Mucosa of descending colon (tissue), 3 donors: ENCODE data around the gene SHISAL1. TPM values are rescaled to one million over a fixed set of nuclear protein-coding genes. Genes with fewer than 3 reads are reported as not detected.

Experiments
- ATAC-seq: fragments of 200-7000 bp; cut with Tn5 transposase; one replicate; pipeline ENCODE4 v1.9.1; 2020; ENCODE audit warnings: mild to moderate bottlenecking, moderate library complexity
- DNase-seq, 3 donors: peaks; one replicate each; pipeline ENCODE4 v3.0.0-alpha.2; 2020
- H3K36me3 ChIP-seq: fragments of 200-600 bp; one replicate; pipeline ENCODE4 v1.8.0; 2021; ENCODE audit warnings: low read depth, mild to moderate bottlenecking
- H3K4me1 ChIP-seq: fragments of 200-600 bp; one replicate; pipeline ENCODE4 v1.8.0; 2021; ENCODE audit warnings: low read depth, mild to moderate bottlenecking
- H3K4me3 ChIP-seq: fragments of 200-600 bp; one replicate; pipeline ENCODE4 v1.8.0; 2021; ENCODE audit warnings: mild to moderate bottlenecking
- H3K9me3 ChIP-seq: fragments of 200-600 bp; one replicate; pipeline ENCODE4 v1.8.0; 2021; ENCODE audit warnings: mild to moderate bottlenecking
- intact Hi-C, 2 donors: fragments of 100-400 bp; cut with DNase I in 1 of 2; cut with micrococcal nuclease in 1 of 2; formaldehyde crosslinking; loops; one replicate each; pipeline versions ENCODE4 v1.11.0 to v1.11.1; 2022; cut with DNase I, micrococcal nuclease
- total RNA-seq, 3 donors: library from RNA; stranded (reverse); fragmentation: NEBNext Ultra II Directional in 2 of 3; extraction: Animal tissue kit (Norgen Biotek cat#: 25700) in 2 of 3; gene quantifications; one replicate each; pipeline versions ENCODE4 v1.2.1 to v1.2.4, GENCODE V29; 2021 to 2023
- TF ChIP-seq, protein P1 (sequence below): fragments of 200-600 bp; IDR thresholded peaks from one replicate; pipeline ENCODE4 v1.8.0; 2022; ENCODE audit warnings: antibody characterized with exemption, mild to moderate bottlenecking
- donor health status: DM: no; HTN: no; CAD: no; lungs with moderate emphysema.
- donor health status: DM: no; HTN: no; CAD: no.
- donor health status: DM: no; HTN: yes; CAD: no.

Gene SHISAL1
- total RNA-seq, 3 donors from 2014 or later = 0.38 to 34.3 (median 1.1) TPM

DNA sequence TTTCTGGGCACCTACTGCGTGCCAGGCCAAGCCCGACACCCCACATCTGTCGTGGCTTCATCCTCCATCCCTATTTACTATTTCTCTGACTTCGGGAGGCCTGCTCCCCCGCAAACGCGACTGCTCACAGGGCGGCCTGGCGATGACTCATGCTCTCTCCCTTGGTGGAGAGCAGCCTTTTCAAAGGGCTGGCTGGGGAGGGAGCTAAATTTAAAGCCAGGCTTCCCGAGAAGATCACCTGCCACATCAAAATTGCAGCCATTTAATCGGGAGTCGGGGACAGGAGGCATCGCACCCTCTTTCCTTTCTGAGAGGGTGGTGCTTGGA is 24.9 kb upstream of the SHISAL1 start:
- peak; percentile 15 for ATAC-seq
- TF ChIP-seq, protein P1, sequence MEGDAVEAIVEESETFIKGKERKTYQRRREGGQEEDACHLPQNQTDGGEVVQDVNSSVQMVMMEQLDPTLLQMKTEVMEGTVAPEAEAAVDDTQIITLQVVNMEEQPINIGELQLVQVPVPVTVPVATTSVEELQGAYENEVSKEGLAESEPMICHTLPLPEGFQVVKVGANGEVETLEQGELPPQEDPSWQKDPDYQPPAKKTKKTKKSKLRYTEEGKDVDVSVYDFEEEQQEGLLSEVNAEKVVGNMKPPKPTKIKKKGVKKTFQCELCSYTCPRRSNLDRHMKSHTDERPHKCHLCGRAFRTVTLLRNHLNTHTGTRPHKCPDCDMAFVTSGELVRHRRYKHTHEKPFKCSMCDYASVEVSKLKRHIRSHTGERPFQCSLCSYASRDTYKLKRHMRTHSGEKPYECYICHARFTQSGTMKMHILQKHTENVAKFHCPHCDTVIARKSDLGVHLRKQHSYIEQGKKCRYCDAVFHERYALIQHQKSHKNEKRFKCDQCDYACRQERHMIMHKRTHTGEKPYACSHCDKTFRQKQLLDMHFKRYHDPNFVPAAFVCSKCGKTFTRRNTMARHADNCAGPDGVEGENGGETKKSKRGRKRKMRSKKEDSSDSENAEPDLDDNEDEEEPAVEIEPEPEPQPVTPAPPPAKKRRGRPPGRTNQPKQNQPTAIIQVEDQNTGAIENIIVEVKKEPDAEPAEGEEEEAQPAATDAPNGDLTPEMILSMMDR = no peak
- H3K4me1 ChIP-seq = no peaks in the 10 kb centered on the region
- no peaks in the 10 kb centered on the region for H3K36me3 ChIP-seq
- intact Hi-C loops = no loop called here
- no peak overlapping the region for H3K4me3 ChIP-seq
- no peak for DNase-seq
- no peaks in the 10 kb centered on the region for H3K9me3 ChIP-seq

DNA sequence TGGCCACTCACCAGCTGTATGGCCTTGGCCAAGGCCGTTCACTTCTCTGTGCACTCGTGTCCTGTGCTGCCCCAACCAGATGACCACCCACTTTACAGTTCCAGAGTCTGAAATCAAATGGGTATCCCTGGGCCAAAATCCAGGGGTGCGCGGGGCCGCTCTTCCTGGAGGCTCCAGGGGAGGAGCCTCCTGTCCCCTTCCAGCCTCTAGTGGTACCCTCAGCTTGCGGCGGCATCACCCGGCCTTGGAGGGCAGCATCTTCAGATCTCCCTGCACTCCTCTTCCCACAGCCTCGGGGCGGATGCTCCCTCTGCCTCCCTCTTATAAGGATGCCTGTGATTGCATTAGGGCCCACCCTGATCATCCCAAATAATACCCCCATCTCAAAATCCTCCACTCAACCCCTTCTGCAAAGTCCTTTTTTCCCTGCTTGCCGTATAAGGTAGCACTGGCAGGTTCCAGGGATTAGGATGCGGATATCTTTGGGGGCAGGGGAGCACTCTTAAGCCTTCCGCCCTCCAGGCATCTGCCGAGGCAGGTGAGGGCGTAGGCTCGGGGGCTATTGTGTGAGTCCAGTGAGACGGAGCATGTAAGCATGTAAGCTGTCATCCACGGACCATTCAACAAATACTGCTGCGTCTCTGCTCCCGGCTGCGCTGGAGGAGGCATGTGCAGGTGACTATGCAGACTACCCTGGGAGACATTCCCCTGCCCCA is 24.4 kb upstream of the SHISAL1 start:
- ATAC-seq (no peak), DNase-seq (no peak)
- Histone ChIP-seq H3K9me3 (no peaks in the 10 kb centered on the region), H3K4me1 (no peaks in the 10 kb centered on the region), H3K36me3 (no peaks in the 10 kb centered on the region), H3K4me3 (no peak overlapping the region)
- intact Hi-C loops = no loop called here
- TF ChIP-seq, protein P1 = no peak

DNA sequence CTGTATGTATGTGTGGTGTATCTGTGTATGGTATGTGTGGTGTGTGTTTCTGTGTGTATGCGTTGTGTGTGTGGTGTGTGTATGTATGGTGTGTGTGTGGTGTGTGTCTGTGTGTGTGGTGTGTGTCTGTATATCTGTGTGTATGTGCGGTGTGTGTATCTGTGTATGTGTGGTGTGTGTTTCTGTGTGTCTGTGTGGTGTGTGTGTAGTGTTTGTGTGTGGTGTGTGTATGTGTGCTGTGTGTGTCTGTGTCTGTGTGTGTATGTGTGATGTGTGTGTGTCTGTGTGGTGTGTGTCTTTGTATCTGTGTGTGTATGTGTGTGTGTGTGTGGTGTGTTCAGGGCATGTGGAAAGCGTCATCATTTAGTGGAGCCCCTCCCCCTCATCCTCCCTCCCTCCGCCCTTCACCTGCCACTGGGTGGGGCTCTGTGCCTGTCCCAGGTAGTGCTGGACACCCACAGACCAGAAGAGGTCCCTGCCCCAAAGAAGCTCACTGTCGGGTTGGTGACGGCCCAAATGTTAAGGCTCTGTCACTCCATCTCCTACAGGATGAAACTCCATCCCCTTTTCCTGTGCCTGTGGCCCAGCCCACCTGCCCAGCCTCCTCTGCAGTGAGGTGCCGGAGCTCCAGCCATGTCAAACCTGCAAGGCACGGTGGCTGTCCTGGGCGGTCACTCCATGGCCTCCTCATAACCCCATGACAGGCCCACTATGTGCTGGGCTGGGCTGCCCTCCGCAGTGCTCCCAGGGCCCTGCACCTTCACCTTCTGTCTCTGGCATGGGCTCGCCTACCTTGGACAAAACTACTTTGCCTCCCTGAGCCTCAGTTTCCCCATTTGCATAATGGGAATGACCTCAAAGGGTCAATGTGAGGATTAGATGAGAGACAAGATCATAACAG is 23.4 kb upstream of the SHISAL1 start:
- intact Hi-C loops = no loop called here
- no peaks in the 10 kb centered on the region for H3K36me3 ChIP-seq
- no peak for DNase-seq
- ATAC-seq = no peak
- H3K4me3 ChIP-seq = no peak overlapping the region
- TF ChIP-seq, protein P1 = no peak
- H3K9me3 ChIP-seq = no peaks in the 10 kb centered on the region
- no peaks in the 10 kb centered on the region for H3K4me1 ChIP-seq

DNA sequence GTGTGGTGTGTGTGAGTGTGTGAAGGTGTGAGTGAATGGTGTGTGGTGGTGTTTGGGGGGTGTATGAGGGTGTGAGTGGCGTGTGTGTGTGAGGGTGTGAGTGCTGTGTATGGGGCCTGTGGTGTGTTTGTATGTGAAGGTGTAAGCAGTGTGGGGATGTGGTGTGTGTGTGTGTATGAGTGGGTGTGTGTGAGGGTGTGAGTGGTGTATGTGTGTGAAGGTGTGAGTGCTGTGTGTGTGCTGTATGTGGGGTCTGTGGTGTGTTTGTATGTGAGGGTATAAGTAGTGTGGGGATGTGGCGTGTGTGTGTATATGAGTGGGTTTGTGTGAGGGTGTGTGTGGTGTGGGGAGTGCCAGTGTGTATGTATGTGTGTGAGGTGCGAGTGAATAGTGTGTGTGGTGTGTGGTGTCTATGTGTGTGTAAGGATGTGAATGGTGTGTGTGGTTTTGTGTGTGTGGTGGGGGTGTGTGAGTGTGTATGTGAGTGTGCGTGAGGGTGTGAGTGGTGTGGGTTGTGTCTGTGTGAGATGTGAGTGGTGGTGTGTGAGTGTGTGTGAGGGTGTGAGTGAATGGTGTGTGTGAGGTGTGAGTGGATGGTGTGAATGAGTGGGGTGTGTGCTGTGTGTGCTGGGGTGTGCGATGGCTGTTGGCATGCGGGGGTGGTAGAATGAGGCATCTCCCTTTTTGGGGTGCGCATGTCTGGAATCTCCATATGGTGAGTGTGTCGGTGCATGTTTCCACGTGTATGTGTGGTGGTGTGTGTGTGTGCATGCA is 22.5 kb upstream of the SHISAL1 start:
- no peak overlapping the region for H3K4me3 ChIP-seq
- TF ChIP-seq, protein P1 = no peak
- no peak for ATAC-seq
- intact Hi-C loops = no loop called here
- H3K9me3 ChIP-seq = no peaks in the 10 kb centered on the region
- H3K4me1 ChIP-seq = no peaks in the 10 kb centered on the region
- no peaks in the 10 kb centered on the region for H3K36me3 ChIP-seq
- DNase-seq = no peak

DNA sequence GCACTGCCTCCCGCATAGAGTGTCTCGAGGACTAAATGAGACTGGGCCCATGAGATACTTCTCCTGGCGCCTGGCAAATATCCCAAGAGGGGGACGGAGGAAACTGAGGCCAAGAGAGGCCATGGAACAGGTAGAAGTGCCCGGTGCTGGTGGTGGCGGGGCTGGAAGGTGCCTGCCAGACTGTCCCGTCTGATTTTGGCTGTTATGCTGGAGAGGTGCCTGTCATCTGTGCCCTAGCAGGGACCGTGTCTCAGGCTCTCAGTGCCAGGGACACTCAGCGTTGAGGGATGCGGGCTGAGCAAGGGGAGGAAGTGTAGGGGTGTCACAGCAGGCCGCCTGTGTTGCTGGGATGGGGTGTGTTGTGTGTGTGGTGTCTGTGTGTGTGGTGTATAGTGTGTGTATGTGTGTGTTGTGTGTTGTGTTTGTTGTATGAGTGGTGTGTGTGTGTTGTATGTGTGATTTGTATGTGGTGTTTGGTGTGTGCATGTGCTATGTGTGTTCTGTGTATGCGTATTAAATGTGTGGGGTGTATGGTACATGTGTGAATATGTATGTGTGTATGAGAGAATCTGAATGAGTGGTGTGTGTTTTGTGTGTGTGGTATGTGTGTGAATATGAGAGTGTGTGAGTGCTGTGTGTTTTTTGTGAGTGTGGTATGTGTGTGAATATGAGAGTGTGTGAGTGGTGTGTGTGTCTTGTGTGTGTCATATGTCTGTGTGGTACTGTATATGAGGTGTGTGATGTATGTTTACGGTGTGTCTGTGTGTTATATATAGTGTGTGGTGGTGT is 21.3 kb upstream of the SHISAL1 start:
- Histone ChIP-seq H3K4me3 (no peak overlapping the region), H3K4me1 (no peaks in the 10 kb centered on the region), H3K9me3 (no peaks in the 10 kb centered on the region), H3K36me3 (no peaks in the 10 kb centered on the region)
- intact Hi-C loops = no loop called here
- ATAC-seq (no peak), DNase-seq (no peak)
- TF ChIP-seq, protein P1 = no peak
